Measurements from ENCODE around the gene NFATC2. TPM values are rescaled to one million over a fixed set of nuclear protein-coding genes. Genes with fewer than 3 reads are reported as not detected.

Gene NFATC2
- total RNA-seq, 1 experiment from 2014 or later, result 5.0 TPM

- Histone ChIP-seq H2AFZ (ENCODE audit: low read depth, low read length, poor library complexity, severe bottlenecking) (no peak overlapping the region), H3K9ac (ENCODE audit: low read length) (no peak overlapping the region), H4K20me1 (ENCODE audit: insufficient read depth) (no peaks in the 10 kb centered on the region), H3K4me3 (replicated peaks in 1 of 2; ENCODE audit: low read depth in 1 of 2, low read length in 2 of 2) (no peak overlapping the region), H3K27ac (ENCODE audit: low read depth, low read length) (no peak overlapping the region), H3K4me1 (ENCODE audit: control insufficient read depth in 1 of 2, insufficient read depth in 2 of 2, low read length in 2 of 2) (peaks cover 3 to 8% of the 10 kb centered on the region in 2 experiments; a peak in 2 of 4 replicates), H3K27me3 (ENCODE audit: insufficient read depth, low read length) (no peaks in the 10 kb centered on the region), H3K36me3 (ENCODE audit: control insufficient read depth in 1 of 2, insufficient read depth in 2 of 2, low read length in 2 of 2) (no peaks in the 10 kb centered on the region), H3K4me2 (ENCODE audit: low read length) (no peak overlapping the region), H3K9me2 (ENCODE audit: insufficient read depth) (no peaks in the 10 kb centered on the region), H3K79me2 (ENCODE audit: insufficient read depth, low read length) (no peaks in the 10 kb centered on the region), H3K9me3 (ENCODE audit: control insufficient read depth in 1 of 2, insufficient read depth in 1 of 2, low read depth in 1 of 2, low read length in 2 of 2) (no peaks in the 10 kb centered on the region)
- no peak for ATAC-seq
- ChIA-PET RAD21 (ENCODE audit: low non-redundant PET in 1 of 2, low total read pairs in 2 of 2, uncharacterized antibody in 2 of 2, unreplicated experiment in 2 of 2) (interaction anchor here in 1 of 2 experiments (1.0 kb wide), 1 partner anchor 397 kb away, joined by 3 read pairs; no protein-coding TSS in a partner anchor), CTCF (interaction anchor here (1.2 kb wide), 1 partner anchor 397 kb away, joined by 3 read pairs; no protein-coding TSS in a partner anchor), POLR2A (no interaction called here)
- TF ChIP-seq POLR2A (IDR thresholded peaks at IDR 0.05; ENCODE audit: borderline replicate concordance, extremely low read depth, insufficient read depth, insufficient read length) (no peak), JUND (IDR thresholded peaks at IDR 0.05) (no peak), CBX3 (IDR thresholded peaks at IDR 0.05; ENCODE audit: low read depth) (no peak), EGR1 (IDR thresholded peaks at IDR 0.05; ENCODE audit: low read depth) (no peak), EZH2 (IDR thresholded peaks at IDR 0.05) (no peak), ELF1 (IDR thresholded peaks at IDR 0.05; ENCODE audit: borderline replicate concordance, low read depth) (no peak), EZH2phosphoT487 (IDR thresholded peaks at IDR 0.05; ENCODE audit: borderline replicate concordance) (no peak), MAX (IDR thresholded peaks at IDR 0.05) (no peak), ZBTB33 (IDR thresholded peaks at IDR 0.05; ENCODE audit: extremely low read depth, insufficient replicate concordance, low read length) (no peak)
- DNase-seq (ENCODE audit: low read depth, low spot score), result no peak
- BruUV-seq (replicated peaks), result no TSS peak
- intact Hi-C loops (cut with micrococcal nuclease), result no loop called here
Observed at GRCh38 chr20:51383891-51384510, 158.5 kb downstream of the NFATC2 start.

Data from HCT116 (cell line).